ENCODE data around the gene ABCA7.

- TF ChIP-seq POLR2AphosphoS5 (IDR thresholded peaks at IDR 0.05), result no peak
- TF ChIP-seq CTCF (IDR thresholded peaks at IDR 0.05), result no peak
- no peak for TF ChIP-seq EP300 (IDR thresholded peaks at IDR 0.05)
Observed at GRCh38 chr19:1074544-1075283, 34.8 kb downstream of the ABCA7 start.

Data from esophagus muscularis mucosa (tissue), 4 donors.